Neural progenitor cell (in vitro differentiated cells): Measurements from ENCODE around the gene CX3CL1.

Source experiments
- CTCF ChIP-seq: fragments of 200-600 bp; sonication (generic); IDR thresholded peaks from 2 replicates; pipeline ENCODE4 v1.5.1; 2017; ENCODE audit warnings: antibody characterized with exemption, mild to moderate bottlenecking
- EZH2 ChIP-seq: fragments of 200-600 bp; sonication (generic); IDR thresholded peaks from 2 replicates; pipeline ENCODE4 v1.6.1; 2017; ENCODE audit warnings: antibody characterized with exemption, mild to moderate bottlenecking, moderate library complexity

- TF ChIP-seq CTCF: no peak
- TF ChIP-seq EZH2: no peak
Observed at GRCh38 chr16:57385083-57385482, 12.8 kb downstream of the CX3CL1 start.
